ENCODE measurements around the gene RPL10A. TPM values are rescaled to one million over a fixed set of nuclear protein-coding genes. Genes with fewer than 3 reads are reported as not detected.

RPL10A gene
- total RNA-seq, 4 donors from 2014 or later = 323 to 991 (median 649) TPM

GRCh38 chr6:35491558-35492257, 23.5 kb downstream of the RPL10A start:
- 43% methylated on average over 4 of the region's 5 CpGs; no CpG with 5 or more reads in 1 of the 2 donors for WGBS, 2 donors (ENCODE audit: low coverage in 1 of 2)
- intact Hi-C loops (cut with DNase I; ENCODE audit: low total_unique reads) = no loop called here
- H3K4me1 ChIP-seq = peaks cover 48 to 88% (median 78%) of the 10 kb centered on the region in 4 donors

GRCh38 chr6:35492258-35492973, 24.2 kb downstream of the RPL10A start:
- 47% methylated on average over 7 of the region's 7 CpGs; no CpG with 5 or more reads in 1 of the 2 donors for WGBS, 2 donors (ENCODE audit: low coverage in 1 of 2)
- intact Hi-C loops (cut with DNase I; ENCODE audit: low total_unique reads) = no loop called here
- H3K27me3 ChIP-seq = peaks cover 2% of the 10 kb centered on the region
- no peaks in the 10 kb centered on the region for H3K9me3 ChIP-seq
- DNase-seq = no peak
- peak overlapping the region; percentile 94 to 99 (median 98) for H3K27ac ChIP-seq
- H3K4me3 ChIP-seq = peak overlapping the region in 1 of 4 donors; percentile 5
- peaks cover 41 to 82% (median 71%) of the 10 kb centered on the region in 4 donors for H3K4me1 ChIP-seq
- TF ChIP-seq EP300 (IDR thresholded peaks at IDR 0.05; ENCODE audit: low read depth) = no peak
- no peak for TF ChIP-seq POLR2AphosphoS5 (IDR thresholded peaks at IDR 0.05)
- no peak for TF ChIP-seq CTCF (IDR thresholded peaks at IDR 0.05)
- no peak for TF ChIP-seq POLR2A (IDR thresholded peaks at IDR 0.05)
- no peaks in the 10 kb centered on the region for H3K36me3 ChIP-seq
- in situ Hi-C loops (cut with MboI; ENCODE audit: low pct_ligation_motif_present in 1 of 4, low pct_unique_long_range_greater_than_20kb in 1 of 4, low sequenced_read_pairs in 3 of 4) = no loop called here

More at GRCh38 chr6:35491558-35492257, 23.5 kb downstream of the RPL10A start:
- in situ Hi-C loops (cut with MboI; ENCODE audit: low pct_ligation_motif_present in 1 of 4, low pct_unique_long_range_greater_than_20kb in 1 of 4, low sequenced_read_pairs in 3 of 4) = no loop called here
- Histone ChIP-seq H3K9me3 (no peaks in the 10 kb centered on the region), H3K36me3 (no peaks in the 10 kb centered on the region), H3K27me3 (no peaks in the 10 kb centered on the region), H3K27ac (peak overlapping the region; percentile 94 to 99 (median 98)), H3K4me3 (peak overlapping the region in 1 of 4 donors; percentile 5)
- TF ChIP-seq POLR2A (IDR thresholded peaks at IDR 0.05) (no peak), CTCF (IDR thresholded peaks at IDR 0.05) (no peak), EP300 (IDR thresholded peaks at IDR 0.05; ENCODE audit: low read depth) (no peak), POLR2AphosphoS5 (IDR thresholded peaks at IDR 0.05) (no peak)
- no peak for DNase-seq

- no peak for TF ChIP-seq CTCF (IDR thresholded peaks at IDR 0.05)
- no peak for TF ChIP-seq EP300 (IDR thresholded peaks at IDR 0.05; ENCODE audit: low read depth)
- TF ChIP-seq POLR2A (IDR thresholded peaks at IDR 0.05) = no peak
- TF ChIP-seq POLR2AphosphoS5 (IDR thresholded peaks at IDR 0.05) = no peak
- in situ Hi-C loops (cut with MboI; ENCODE audit: low pct_ligation_motif_present in 1 of 4, low pct_unique_long_range_greater_than_20kb in 1 of 4, low sequenced_read_pairs in 3 of 4) = no loop called here
- intact Hi-C loops (cut with DNase I; ENCODE audit: low total_unique reads) = no loop called here
- WGBS, 2 donors (ENCODE audit: low coverage in 1 of 2) = 52 to 66% methylated on average over 7 of the region's 7 CpGs
- Histone ChIP-seq H3K9me3 (no peaks in the 10 kb centered on the region), H3K4me1 (peaks cover 36 to 82% (median 71%) of the 10 kb centered on the region in 4 donors), H3K4me3 (no peak overlapping the region), H3K27ac (peak overlapping the region; percentile 94 to 99 (median 98)), H3K36me3 (no peaks in the 10 kb centered on the region), H3K27me3 (peaks cover 7% of the 10 kb centered on the region)
- no peak for DNase-seq
These were observed 24.7 kb downstream of the RPL10A start for GRCh38 chr6:35492974-35493284.

- Histone ChIP-seq H3K36me3 (no peaks in the 10 kb centered on the region), H3K9me3 (no peaks in the 10 kb centered on the region), H3K27ac (peak overlapping the region; percentile 94 to 99 (median 98)), H3K27me3 (peaks cover 11% of the 10 kb centered on the region), H3K4me1 (peaks cover 30 to 82% (median 71%) of the 10 kb centered on the region in 4 donors), H3K4me3 (peak overlapping the region in 1 of 4 donors; percentile 95)
- intact Hi-C loops (cut with DNase I; ENCODE audit: low total_unique reads) = no loop called here
- in situ Hi-C loops (cut with MboI; ENCODE audit: low pct_ligation_motif_present in 1 of 4, low pct_unique_long_range_greater_than_20kb in 1 of 4, low sequenced_read_pairs in 3 of 4) = no loop called here
- 44 to 76% methylated on average over 3 to 28 of the region's 28 CpGs for WGBS, 2 donors (ENCODE audit: low coverage in 1 of 2)
- DNase-seq = no peak
- no peak for TF ChIP-seq EP300 (IDR thresholded peaks at IDR 0.05; ENCODE audit: low read depth)
- peak in 1 of 3 donors; percentile 6 for TF ChIP-seq POLR2AphosphoS5 (IDR thresholded peaks at IDR 0.05)
These were observed 25.2 kb downstream of the RPL10A start for GRCh38 chr6:35493307-35493983.

Measured in transverse colon (tissue), 4 donors.